NCI-H1105 treated with DMSO at 0.1 percent for 48 hours (cell line): ENCODE data around the gene FOXJ2.
"Not testable (repeated sequence)": the region's sequence is repeated elsewhere in the genome, so short reads cannot be mapped to it uniquely, and the experiment has no call there.

Experiments used
- DNase-seq: peaks from one replicate; lab custom pipeline; 2025; lab: John Stamatoyannopoulos, UW

The FOXJ2 gene

DNA sequence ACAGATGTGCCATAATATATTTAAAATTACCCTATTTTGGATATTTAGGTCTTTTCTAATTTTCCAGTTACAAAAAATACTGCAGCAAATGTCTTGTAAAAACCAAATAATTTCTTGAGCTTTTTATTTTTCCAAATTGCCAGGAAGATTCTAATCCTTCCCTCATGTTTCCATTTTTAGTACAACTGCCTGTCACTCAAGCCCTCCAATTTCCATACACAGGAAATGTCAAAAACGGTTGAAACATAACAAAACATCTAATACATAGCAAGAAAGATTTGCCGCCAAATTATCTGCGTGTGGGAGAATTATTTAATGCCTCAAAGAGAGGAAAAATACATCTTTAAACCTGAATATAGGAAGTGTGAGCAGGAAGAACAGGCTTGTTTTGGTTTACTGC, 2.3 kb upstream of the FOXJ2 start:
- no peak for DNase-seq

- not testable (repeated sequence) for DNase-seq
Measured at GRCh38 chr12:8031017-8031416, 1.5 kb upstream of the FOXJ2 start.

- DNase-seq = no peak
Measured at GRCh38 chr12:8031872-8032241, 659 bp upstream of the FOXJ2 start.

DNA sequence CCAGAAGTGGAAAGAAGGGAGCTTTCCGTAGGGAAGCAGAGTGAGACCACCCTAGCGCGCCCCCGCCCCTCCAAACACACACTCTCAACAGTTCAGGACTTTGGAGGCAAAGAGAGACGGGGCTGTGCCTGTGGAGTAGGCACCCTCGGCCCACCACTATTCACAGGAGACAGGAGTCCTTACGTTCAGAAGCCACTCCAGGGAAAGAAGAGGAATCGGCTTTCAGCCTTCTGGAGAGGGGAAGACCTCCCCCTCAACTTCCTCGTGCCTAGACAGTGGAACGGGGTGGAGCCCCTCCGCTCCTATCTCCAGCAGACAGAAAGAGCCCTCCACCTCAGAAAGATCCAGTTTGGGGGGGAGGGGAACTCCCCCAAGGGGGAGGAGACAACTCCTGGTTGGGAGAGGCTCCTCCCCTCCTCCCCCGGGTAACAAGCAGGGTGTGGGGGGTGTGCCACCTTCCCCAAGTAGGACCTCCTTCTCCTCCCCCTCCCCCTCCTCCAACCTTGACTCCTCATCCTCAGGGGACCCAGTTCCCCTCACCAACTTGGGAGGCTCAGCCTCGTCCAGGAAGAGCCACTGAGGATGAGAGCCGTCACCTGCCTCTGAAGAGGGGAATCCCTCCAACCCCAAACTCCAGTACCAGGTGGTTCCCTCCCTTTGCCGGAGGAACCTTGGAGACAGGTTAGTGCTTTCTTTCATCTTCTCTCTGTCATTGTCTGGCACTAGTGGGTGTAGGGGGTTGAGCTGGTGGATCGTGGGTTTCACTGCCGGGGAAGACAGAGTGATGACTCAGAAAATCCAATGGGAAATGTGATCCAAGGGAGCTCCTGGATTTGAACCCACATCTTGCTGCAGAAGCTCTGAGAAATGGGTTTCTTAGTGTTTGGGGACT, 883 bp downstream of the FOXJ2 start:
- DNase-seq = peak; percentile 35

GRCh38 chr12:8034802-8035201, 2.3 kb downstream of the FOXJ2 start:
- no peak for DNase-seq

DNA sequence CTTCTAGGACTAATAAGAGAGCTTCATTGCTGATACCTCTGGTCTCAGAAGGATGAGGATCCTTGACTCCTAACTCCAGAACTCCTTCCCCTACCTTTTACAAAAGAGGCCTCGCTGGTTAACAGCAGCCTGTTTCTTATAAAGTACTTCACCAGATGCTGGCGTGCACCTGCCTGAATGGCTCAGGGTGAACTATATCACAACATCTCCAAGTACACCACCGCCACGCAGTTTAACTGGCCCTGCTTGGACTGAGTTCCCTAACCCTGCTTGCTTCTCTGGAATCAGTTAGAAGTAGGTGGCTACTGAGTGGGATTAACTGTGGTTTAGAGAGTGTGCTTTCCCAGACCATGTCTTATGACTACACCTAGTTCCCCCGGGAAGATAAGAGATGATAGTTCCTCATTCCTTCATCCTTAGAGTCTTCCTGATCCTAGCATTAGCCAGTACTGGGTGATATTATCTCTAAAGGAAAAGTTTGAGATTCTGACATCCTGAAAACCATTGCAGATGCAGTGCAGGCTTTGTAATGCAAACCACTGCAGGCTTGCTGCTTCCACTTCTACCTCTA, 3.0 kb downstream of the FOXJ2 start:
- no peak for DNase-seq

GRCh38 chr12:8036346-8036745, 3.8 kb downstream of the FOXJ2 start:
- no peak for DNase-seq

- DNase-seq = no peak
Measured at GRCh38 chr12:8037046-8037663, 4.6 kb downstream of the FOXJ2 start.

DNA sequence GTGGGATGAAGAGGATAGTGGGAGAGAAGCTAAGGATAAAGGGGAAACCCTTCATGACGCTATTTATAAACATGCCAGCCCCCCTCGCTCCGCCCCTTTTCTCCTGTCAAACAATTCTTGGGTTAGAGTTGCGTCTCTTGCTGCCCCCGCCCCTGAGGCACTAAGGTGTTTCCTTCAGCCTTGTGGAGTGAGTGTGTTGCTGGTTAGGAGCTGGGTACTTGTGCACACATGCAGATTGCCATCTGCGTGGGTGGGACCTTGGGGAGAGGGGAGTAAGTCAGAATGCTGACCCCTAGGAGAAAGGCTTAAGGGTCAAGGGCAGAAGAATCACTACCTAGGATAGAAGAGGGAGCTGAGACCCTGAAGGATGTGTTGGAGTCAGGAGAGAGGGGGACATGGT, 5.4 kb downstream of the FOXJ2 start:
- no peak for DNase-seq

GRCh38 chr12:8038659-8039114, 6.2 kb downstream of the FOXJ2 start:
- peak; percentile 89 for DNase-seq

- DNase-seq = no peak
Measured at GRCh38 chr12:8040791-8041190, 8.3 kb downstream of the FOXJ2 start.

DNA sequence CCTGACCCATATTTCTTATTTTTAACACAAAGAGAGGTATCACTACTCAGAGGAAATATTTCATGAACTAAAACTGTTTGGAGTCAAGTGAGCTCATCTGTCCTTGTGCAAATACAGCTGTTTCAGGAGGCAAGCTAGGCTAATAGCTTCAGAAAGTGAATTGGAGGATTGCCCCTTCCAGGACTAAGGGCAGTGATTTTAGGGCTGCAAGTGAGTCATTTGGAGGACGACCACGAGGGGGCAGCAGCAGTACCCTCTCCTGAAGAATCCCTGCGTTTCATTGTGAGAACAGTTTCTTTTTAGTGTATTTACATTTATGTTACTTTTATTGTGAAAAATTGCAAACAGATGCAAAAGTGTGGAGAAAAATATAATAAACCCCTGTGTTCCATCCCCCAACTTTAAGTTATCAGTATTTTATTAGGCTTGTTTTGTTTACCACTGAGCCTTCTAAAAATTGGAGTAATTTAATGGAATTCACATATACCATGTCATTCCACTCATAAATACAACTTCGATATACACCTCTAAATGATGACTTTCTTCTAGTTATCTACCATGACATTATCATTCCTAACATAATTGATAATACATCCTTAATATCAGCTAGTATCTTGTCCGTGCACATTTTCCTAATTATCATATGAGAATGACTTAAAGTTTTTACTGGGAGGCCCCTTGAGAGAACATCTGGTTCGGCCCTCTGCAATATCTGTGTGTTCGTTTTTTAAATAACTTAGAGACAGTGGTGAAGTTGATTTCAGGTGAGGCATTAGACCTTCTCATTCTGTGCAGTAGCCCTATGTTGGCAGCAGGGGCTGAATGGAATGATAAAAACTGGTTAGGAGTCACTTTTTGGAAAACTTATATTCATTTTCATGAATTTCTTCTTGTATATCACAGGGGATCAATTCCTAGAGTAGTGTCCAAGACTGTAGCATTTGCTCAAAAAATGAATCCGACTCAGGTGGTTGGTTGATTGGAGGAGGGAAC, 13.7 kb downstream of the FOXJ2 start:
- DNase-seq = peak; percentile 60

DNA sequence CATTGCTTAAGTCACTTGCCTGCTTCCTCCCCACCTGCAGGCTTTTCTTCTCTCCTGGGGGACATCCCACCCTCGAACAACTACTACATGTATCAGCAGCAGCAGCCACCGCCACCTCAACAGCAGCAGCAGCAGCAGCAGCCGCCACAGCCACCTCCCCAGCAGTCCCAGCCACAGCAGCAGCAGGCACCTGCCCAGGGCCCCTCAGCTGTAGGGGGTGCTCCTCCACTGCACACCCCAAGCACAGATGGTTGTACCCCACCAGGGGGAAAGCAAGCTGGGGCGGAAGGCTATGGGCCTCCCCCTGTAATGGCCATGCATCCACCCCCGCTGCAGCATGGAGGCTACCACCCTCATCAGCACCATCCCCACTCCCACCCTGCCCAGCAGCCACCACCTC, 15.3 kb downstream of the FOXJ2 start:
- no peak for DNase-seq

- DNase-seq = no peak
Measured at GRCh38 chr12:8048906-8049305, 16.4 kb downstream of the FOXJ2 start.

- DNase-seq = no peak
Measured at GRCh38 chr12:8050600-8051250, 18.2 kb downstream of the FOXJ2 start.

DNA sequence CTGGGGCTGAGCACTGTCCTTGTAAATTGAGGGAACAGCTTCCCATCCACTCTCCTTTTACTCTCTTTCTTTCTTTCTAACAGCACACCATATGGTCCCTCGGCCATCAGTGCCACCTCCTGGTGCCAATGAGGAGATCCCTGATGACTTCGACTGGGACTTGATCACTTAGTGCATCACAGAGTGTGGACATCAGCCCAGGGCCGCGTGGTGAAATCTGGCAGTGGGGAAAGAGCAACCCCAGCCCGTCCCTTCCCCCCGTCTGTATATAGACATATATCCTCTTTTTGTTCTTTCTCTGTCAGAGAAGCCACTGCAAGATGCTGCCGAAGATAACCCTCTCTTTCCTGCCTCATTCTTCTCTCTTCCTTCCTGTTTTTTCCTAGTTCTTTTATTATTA, 20.2 kb downstream of the FOXJ2 start:
- DNase-seq = no peak

DNA sequence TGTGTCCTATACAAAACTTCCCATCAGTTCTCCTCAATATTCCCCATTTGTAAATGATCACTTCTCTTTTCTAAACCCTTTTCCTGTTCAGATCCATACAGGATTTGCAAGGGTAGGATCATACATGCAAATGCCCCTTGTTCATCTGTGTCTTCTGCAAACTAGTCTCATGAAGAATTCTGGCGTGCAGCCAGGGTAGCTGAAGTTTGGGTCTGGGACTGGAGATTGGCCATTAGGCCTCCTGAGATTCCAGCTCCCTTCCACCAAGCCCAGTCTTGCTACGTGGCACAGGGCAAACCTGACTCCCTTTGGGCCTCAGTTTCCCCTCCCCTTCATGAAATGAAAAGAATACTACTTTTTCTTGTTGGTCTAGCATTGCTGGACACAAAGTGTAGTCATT, 22.3 kb downstream of the FOXJ2 start:
- DNase-seq = no peak

DNA sequence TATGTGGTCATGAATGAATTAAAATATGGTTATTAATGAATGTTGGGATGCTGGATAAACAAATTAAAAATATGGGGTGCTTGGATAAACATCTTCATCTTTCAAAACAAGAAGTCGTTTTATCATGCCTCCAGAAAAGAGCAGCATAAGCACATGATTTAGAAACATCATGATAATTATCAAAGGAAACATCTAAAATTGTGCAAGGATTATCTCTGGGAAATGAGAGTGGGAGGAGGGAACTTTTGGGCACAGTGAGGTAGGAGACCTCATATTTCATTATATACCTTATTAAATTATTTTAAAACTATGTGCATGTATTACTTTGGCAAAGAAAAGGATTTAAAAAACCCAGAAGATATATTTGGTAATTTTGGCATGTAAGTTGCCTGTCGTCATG, 24.8 kb downstream of the FOXJ2 start:
- no peak for DNase-seq

- DNase-seq = no peak
Measured at GRCh38 chr12:8057839-8058238, 25.3 kb downstream of the FOXJ2 start.

DNA sequence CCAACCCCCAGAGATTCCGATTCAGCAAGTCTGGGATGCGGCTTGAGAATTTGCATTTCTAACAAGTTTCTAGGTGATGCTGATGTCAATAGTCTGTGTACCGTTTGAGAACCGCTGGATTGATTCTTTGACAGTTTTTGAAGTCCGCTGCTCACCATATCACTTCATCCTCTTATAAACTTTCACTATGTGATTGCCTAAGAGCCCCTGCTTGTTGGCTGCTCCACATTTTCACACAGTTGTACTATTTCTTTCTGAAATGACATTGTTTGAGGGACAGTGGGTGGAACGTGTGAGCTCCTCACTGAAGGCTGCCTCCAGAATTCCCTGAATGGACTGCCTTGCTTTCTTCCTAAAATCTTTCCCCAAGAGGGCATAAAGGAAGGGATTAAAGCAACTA, 26.0 kb downstream of the FOXJ2 start:
- no peak for DNase-seq

DNA sequence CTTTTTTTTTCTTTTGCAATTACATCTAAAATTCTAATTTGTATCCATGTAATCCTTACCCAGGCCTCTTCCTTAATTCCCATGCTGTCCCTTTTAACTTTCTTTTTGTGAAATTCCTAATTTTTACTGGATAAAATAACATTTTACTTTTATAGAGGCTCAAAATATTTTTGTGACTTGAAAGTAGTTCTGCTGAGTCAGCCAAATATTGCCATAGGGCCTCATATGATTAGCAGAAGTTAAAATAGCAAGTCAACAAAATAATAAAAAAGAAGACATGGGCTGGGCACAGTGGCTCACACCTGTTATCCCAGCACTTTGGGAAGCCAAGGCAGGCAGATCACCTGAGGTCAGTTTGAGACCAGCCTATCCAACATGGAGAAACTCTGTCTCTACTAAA, 31.6 kb downstream of the FOXJ2 start:
- no peak for DNase-seq
